ENCODE results near the gene CNTN2.

The CNTN2 gene

DNA sequence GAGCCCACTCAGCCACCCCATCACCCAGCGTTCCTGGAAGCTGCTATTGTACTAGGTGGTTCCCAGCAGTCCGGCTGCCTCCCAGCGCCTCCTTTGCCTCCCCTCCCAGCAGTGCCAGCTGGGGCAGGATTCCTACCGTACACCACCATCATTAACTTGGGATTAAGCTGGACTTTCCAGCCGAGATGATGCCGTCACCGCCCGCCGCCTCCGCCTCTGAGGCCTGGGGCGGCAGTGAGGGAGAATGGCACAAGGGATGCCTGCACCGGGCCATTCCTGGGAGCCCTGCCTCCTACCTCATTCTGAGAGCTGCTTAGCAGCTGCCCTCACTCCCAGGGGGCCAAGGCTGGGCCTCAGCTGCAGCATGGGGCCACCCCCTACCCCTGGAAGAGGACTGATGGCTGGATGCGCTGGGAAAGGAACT, 13.2 kb downstream of the CNTN2 start:
- no peak for DNase-seq

GRCh38 chr1:205056956-205057568, 14.1 kb downstream of the CNTN2 start:
- no peak for DNase-seq

GRCh38 chr1:205057808-205058575, 15.0 kb downstream of the CNTN2 start:
- DNase-seq = no peak

GRCh38 chr1:205058853-205059252, 15.8 kb downstream of the CNTN2 start:
- DNase-seq = no peak

GRCh38 chr1:205059660-205060059, 16.6 kb downstream of the CNTN2 start:
- DNase-seq = no peak

DNA sequence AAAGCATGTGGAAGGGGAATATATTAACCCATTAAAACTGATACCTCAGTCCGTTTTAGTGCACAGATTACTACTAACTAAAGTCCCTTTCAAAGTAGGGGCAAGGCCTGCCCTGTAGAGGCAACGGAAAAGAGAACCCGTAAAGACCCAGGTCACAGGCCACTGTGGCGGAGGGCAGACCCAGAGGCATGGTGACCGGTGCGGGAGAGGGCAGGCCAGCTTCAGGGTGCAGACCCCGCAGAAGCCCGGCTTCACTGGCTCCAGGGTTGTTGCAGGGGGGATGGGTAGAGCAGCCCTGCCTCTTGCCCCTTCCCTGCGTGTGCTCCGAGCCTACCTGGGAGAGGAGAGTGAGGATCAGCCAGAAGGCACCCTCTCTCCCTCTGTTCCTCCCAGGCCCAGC, 17.7 kb downstream of the CNTN2 start:
- DNase-seq = no peak

- no peak for DNase-seq
These were observed 18.2 kb downstream of the CNTN2 start for GRCh38 chr1:205061227-205061626.

- peak; percentile 76 for DNase-seq
These were observed 18.7 kb downstream of the CNTN2 start for GRCh38 chr1:205061665-205062069.

DNA sequence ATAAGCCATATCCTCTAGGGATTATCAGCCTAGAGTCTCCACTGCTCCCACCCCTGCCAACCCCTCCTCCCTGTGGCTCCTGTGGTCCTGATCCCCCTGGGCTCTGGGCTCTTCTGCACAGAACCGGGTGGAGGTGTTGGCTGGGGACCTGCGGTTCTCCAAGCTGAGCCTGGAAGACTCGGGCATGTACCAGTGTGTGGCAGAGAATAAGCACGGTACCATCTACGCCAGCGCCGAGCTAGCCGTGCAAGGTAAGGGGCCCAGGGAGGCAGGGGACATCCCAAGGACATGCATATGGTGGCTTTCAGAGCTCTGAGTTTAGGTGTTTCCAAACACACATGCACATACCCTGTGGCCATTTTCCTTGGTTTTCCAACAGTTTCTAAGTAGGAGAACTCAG, 19.3 kb downstream of the CNTN2 start:
- no peak for DNase-seq

DNA sequence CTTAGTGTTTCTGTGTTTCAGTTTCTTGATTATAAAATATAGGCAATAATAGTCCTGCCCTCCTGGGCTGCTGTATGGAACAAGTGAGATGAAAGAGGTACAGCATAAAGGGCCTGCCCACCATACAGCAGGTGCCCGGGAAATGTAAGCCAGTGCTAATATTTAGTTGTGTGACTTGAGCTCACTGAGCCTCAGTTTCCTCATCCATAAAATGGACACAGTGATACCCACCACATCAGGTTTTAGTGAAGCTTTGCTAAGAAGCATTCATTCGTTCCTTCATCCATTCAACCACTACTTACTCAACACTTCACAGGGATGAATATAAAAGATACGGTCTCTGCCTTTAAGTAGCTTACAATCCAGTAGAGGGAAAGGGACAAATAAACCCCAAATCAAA, 19.9 kb downstream of the CNTN2 start:
- no peak for DNase-seq

GRCh38 chr1:205064301-205064700, 21.3 kb downstream of the CNTN2 start:
- no peak for DNase-seq

GRCh38 chr1:205064741-205065316, 21.8 kb downstream of the CNTN2 start:
- DNase-seq = no peak

DNA sequence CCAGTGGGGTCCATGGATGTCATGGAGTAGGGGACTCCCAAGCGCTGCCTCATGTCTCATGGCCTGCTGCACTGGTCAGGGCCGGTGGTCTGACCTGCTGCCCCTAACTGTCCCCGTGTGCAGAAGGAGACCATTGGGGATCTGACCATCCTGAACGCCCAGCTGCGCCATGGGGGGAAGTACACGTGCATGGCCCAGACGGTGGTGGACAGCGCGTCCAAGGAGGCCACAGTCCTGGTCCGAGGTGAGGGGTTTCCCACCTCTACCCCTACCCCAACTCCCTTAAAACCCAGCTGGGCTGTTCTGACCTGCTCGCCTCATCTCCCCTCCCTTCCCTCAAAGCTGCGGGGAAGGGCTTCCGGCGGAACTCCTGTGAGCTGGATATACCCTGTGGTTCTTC, 22.7 kb downstream of the CNTN2 start:
- DNase-seq = no peak

DNA sequence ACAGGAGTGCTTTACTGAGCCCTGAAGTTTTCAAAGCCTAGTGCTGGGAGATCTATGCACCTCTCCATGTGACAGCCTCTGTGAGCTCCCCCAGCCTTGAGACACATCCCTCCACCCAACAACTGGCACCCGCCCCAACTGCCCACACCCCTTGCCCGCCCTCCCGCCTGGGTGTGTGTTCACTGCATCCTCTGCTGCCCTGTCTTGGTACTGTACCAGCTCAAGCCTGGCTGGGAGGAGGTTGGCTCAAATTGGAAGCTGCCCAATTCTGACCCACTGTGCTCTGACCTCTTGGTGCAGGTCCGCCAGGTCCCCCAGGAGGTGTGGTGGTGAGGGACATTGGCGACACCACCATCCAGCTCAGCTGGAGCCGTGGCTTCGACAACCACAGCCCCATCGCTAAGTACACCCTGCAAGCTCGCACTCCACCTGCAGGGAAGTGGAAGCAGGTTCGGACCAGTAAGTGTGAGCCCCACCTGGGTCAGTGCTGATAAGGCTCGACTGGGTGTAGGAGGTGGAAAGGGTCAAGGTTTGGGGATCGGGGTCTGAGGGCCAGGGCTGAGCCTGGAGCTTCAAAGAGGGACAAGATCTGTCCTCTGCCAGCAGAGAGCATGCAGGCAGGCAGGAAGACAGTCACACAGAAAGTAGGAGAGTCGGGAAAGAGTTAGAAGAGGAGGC, 23.3 kb downstream of the CNTN2 start:
- no peak for DNase-seq

DNA sequence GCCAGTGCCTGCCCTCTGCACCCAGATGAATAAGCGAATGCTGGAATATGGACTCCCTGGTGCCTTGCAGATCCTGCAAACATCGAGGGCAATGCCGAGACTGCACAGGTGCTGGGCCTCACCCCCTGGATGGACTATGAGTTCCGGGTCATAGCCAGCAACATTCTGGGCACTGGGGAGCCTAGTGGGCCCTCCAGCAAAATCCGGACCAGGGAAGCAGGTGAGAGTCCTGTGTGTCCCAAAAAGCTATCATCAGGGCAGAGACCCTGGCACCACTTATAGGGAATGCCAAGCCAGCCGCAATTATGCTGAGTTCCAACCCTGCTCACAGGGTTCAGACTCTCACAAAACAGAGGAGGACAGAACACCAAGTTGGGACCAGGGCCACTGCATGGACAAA, 24.0 kb downstream of the CNTN2 start:
- no peak for DNase-seq

GRCh38 chr1:205068001-205068400, 25.0 kb downstream of the CNTN2 start:
- no peak for DNase-seq

- no peak for DNase-seq
These were observed 25.5 kb downstream of the CNTN2 start for GRCh38 chr1:205068457-205069040.

DNA sequence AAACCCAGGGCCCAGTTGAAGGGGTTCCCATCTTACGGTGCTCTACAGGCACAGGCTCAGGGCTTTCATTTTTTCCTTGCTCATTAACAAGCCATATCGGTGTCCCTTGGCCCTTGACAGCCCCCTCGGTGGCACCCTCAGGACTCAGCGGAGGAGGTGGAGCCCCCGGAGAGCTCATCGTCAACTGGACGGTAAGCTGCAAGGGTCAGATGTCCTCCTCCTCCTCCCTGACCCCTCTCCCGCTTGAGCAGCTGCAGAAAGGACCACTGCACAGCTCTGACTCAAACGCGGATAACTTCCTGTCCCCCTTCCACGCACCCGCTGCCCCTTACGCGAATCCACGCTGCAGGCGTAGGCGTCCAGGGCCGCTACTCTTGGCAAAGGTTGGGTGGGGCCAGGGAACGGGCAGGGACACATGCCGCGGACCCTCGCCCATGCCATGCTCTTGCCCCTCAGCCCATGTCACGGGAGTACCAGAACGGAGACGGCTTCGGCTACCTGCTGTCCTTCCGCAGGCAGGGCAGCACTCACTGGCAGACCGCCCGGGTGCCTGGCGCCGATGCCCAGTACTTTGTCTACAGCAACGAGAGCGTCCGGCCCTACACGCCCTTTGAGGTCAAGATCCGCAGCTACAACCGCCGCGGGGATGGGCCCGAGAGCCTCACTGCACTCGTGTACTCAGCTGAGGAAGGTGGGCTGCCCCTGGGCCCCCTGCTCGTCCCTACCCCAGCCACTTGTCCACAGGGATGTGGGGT, 26.5 kb downstream of the CNTN2 start:
- DNase-seq = no peak

GRCh38 chr1:205071028-205071409, 28.0 kb downstream of the CNTN2 start:
- no peak for DNase-seq

DNA sequence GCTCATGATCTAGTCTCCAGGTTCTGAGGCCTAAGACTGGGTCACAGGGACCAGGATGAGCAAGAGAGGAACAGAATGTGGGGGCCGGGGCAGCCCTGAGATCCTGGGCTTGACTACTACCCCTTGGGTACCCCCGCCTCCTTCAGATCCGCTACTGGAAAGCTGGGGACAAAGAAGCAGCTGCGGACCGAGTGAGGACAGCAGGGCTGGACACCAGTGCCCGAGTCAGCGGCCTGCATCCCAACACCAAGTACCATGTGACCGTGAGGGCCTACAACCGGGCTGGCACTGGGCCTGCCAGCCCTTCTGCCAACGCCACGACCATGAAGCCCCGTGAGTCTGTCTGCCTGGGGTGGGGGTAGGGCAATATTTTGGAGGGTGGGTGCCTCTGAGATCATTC, 28.8 kb downstream of the CNTN2 start:
- DNase-seq = no peak

DNA sequence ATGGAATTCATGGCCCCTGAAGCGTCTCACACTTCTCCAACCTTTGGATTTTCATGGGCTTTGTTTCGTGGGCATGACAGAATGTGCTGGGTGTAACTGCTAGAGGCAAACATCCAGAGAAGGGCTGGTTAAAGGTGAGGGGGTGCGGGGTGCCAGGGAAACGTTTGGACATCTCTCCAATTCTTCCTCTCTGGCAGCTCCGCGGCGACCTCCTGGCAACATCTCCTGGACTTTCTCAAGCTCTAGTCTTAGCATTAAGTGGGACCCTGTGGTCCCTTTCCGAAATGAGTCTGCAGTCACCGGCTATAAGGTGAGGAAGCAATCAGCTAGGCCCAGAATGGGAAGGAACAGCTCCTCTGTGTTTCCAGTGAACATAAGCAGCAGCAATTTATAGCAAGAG, 29.3 kb downstream of the CNTN2 start:
- DNase-seq = no peak

DNA sequence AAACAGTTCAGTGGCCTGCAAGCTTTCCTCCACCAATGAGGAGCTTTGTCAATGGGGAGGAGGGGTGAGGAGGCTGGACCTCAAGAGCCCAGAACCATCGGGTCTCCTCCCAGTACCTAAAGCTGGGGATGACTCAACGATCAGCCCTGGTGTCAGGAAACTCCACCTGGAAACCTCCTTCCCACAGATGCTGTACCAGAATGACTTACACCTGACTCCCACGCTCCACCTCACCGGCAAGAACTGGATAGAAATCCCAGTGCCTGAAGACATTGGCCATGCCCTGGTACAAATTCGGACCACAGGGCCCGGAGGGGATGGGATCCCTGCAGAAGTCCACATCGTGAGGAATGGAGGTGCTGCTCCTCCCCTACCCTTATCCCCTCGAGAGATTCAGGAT, 29.9 kb downstream of the CNTN2 start:
- DNase-seq = no peak

GRCh38 chr1:205073511-205073910, 30.5 kb downstream of the CNTN2 start:
- no peak for DNase-seq

Data from suppressor macrophage treated with lipopolysaccharide for 4 hours (primary cell).